H1 (cell line): Measurements from ENCODE around the gene L1TD1. TPM values are rescaled to one million over a fixed set of nuclear protein-coding genes. Genes with fewer than 3 reads are reported as not detected.
A peak's percentile ranks its signal among the peaks of the same experiment; 100 is the strongest.

Experiments
- CTCF ChIA-PET: fragments of 300-600 bp; sonication (Branson Sonifier 250); formaldehyde crosslinking; loops from one replicate; lab custom pipeline; 2021; ENCODE audit not compliant: partially characterized antibody; lab: Charles Lee
- POLR2A ChIA-PET: fragments of 300-600 bp; sonication (Branson Sonifier 250); formaldehyde crosslinking; loops from one replicate; lab custom pipeline; 2021; ENCODE audit warnings: inconsistent platforms; ENCODE audit not compliant: partially characterized antibody; lab: Charles Lee
- DNase-seq, 2 experiments: peaks; one replicate each; pipeline versions ENCODE4 v3.0.0 to v3.0.0-alpha.2; 2010 to 2022; ENCODE audit warnings: low spot score in 2 of 2, low read depth in 1 of 2, mixed read lengths in 1 of 2
- FAIRE-seq: peaks from 2 replicates; lab custom pipeline; 2011; peaks lifted over from hg19 to GRCh38; lab: Jason Lieb, UNC
- H2AFZ ChIP-seq: 2 replicates; pipeline ENCODE4 v1.8.1; 2012; ENCODE audit warnings: low read length, inconsistent platforms
- H2AK5ac ChIP-seq: 2 replicates; pipeline ENCODE4 v1.6.1; 2013; ENCODE audit warnings: low read depth, low read length
- H2BK120ac ChIP-seq: replicated peaks from 2 replicates; pipeline ENCODE3; 2013; ENCODE audit warnings: low read depth, low read length, inconsistent platforms
- H2BK12ac ChIP-seq: 2 replicates; pipeline ENCODE4 v1.6.1; 2013; ENCODE audit warnings: low read depth, low read length
- H2BK15ac ChIP-seq: 2 replicates; pipeline ENCODE4 v1.6.1; 2013; ENCODE audit warnings: low read length
- H2BK20ac ChIP-seq: 2 replicates; pipeline ENCODE4 v1.6.1; 2013; ENCODE audit warnings: low read length
- H2BK5ac ChIP-seq: 2 replicates; pipeline ENCODE4 v1.6.1; 2013; ENCODE audit warnings: low read depth, low read length
- H3K14ac ChIP-seq: 2 replicates; pipeline ENCODE4 v1.6.1; 2013; ENCODE audit warnings: inconsistent platforms; ENCODE audit not compliant: insufficient read length
- H3K18ac ChIP-seq: 2 replicates; pipeline ENCODE4 v1.6.1; 2013; ENCODE audit warnings: low read length; ENCODE audit errors: extremely low read depth
- H3K23ac ChIP-seq: 2 replicates; pipeline ENCODE4 v1.6.1; 2013; ENCODE audit warnings: inconsistent platforms; ENCODE audit not compliant: insufficient read length
- H3K23me2 ChIP-seq: 2 replicates; pipeline ENCODE4 v1.6.1; 2013; ENCODE audit warnings: low read depth, low read length
- H3K27ac ChIP-seq: 2 replicates; pipeline ENCODE4 v1.6.1; 2011; ENCODE audit warnings: low read depth, low read length, inconsistent platforms
- H3K27me3 ChIP-seq, 4 experiments: replicated peaks in 1 of 4; 1 replicate in 1 of 4; 2 replicates in 3 of 4; pipeline versions ENCODE4 v1.6.1 to v1.8.1; 2011 to 2013; ENCODE audit warnings: low read length in 3 of 4, mild to moderate bottlenecking in 3 of 4, inconsistent platforms in 2 of 4, mixed read lengths in 2 of 4, moderate library complexity in 1 of 4; ENCODE audit not compliant: control insufficient read depth in 3 of 4, insufficient read depth in 3 of 4; ENCODE audit errors: extremely low read depth in 1 of 4
- H3K36me3 ChIP-seq, 4 experiments: 2 replicates each; pipeline versions ENCODE4 v1.6.1 to v1.8.1; 2011 to 2013; ENCODE audit warnings: mild to moderate bottlenecking in 4 of 4, low read length in 3 of 4, moderate library complexity in 2 of 4, control low read depth in 1 of 4, inconsistent platforms in 1 of 4; ENCODE audit not compliant: insufficient read depth in 4 of 4, control insufficient read depth in 2 of 4
- H3K4ac ChIP-seq: replicated peaks from 2 replicates; pipeline ENCODE3; 2013; ENCODE audit warnings: low read length, low read depth, mixed read lengths, inconsistent platforms; ENCODE audit not compliant: insufficient read length
- H3K4me1 ChIP-seq, 4 experiments: replicated peaks in 1 of 4; 1 replicate in 1 of 4; 2 replicates in 3 of 4; pipeline versions ENCODE4 v1.6.1 to v1.8.1; 2011 to 2013; ENCODE audit warnings: low read length in 3 of 4, inconsistent platforms in 2 of 4, mixed read lengths in 1 of 4; ENCODE audit not compliant: insufficient read depth in 4 of 4, control insufficient read depth in 3 of 4
- H3K4me2 ChIP-seq, 2 experiments: 2 replicates each; pipeline versions ENCODE4 v1.6.1 to v1.8.1; 2011 to 2013; ENCODE audit warnings: low read depth in 2 of 2, low read length in 2 of 2, control low read depth in 1 of 2, inconsistent platforms in 1 of 2, mild to moderate bottlenecking in 1 of 2; ENCODE audit not compliant: insufficient read depth in 1 of 2
- H3K4me3 ChIP-seq, 4 experiments: fragments of 200-600, 300-600 bp in 1 of 4; sonication (generic), shearing (Covaris generic), sonication (Bioruptor Twin) in 1 of 4; 2 replicates each; pipeline versions ENCODE4 v1.5.1 to v1.8.1; 2011 to 2016; ENCODE audit warnings: low read length in 4 of 4, low read depth in 3 of 4, control low read depth in 2 of 4, inconsistent platforms in 2 of 4, mild to moderate bottlenecking in 2 of 4, mixed read lengths in 1 of 4, moderate library complexity in 1 of 4; ENCODE audit not compliant: insufficient read depth in 2 of 4; ENCODE audit errors: extremely low read depth in 1 of 4
- H3K56ac ChIP-seq: replicated peaks from 2 replicates; pipeline ENCODE3; 2013; ENCODE audit warnings: low read depth, mild to moderate bottlenecking, mixed read lengths, low read length, inconsistent platforms; ENCODE audit not compliant: insufficient read length
- H3K79me1 ChIP-seq: 2 replicates; pipeline ENCODE4 v1.6.1; 2013; ENCODE audit warnings: low read depth, low read length, control low read depth
- H3K79me2 ChIP-seq, 2 experiments: 2 replicates each; pipeline versions ENCODE4 v1.6.1 to v1.8.1; 2012 to 2013; ENCODE audit warnings: low read length in 2 of 2, mild to moderate bottlenecking in 2 of 2, inconsistent platforms in 1 of 2; ENCODE audit not compliant: insufficient read depth in 2 of 2, control insufficient read depth in 1 of 2
- H3K9ac ChIP-seq, 4 experiments: replicated peaks in 1 of 4; 1 replicate in 1 of 4; 2 replicates in 3 of 4; pipeline versions ENCODE4 v1.6.1 to v1.8.1; 2011 to 2013; ENCODE audit warnings: low read depth in 3 of 4, low read length in 3 of 4, control low read depth in 2 of 4, mild to moderate bottlenecking in 2 of 4, moderate library complexity in 2 of 4, inconsistent platforms in 1 of 4; ENCODE audit errors: extremely low read depth in 1 of 4
- H3K9me3 ChIP-seq, 2 experiments: 2 replicates each; pipeline versions ENCODE4 v1.6.1 to v1.8.1; 2012 to 2013; ENCODE audit warnings: mild to moderate bottlenecking in 2 of 2, moderate library complexity in 2 of 2, control low read depth in 1 of 2, inconsistent platforms in 1 of 2, low read depth in 1 of 2, low read length in 1 of 2, mixed read lengths in 1 of 2; ENCODE audit not compliant: insufficient read depth in 2 of 2
- H4K20me1 ChIP-seq, 2 experiments: replicated peaks in 1 of 2; 2 replicates each; pipeline versions ENCODE3 to v1.8.1; 2011 to 2013; ENCODE audit warnings: inconsistent platforms in 2 of 2, low read length in 2 of 2, mild to moderate bottlenecking in 1 of 2; ENCODE audit not compliant: insufficient read depth in 2 of 2, control insufficient read depth in 1 of 2
- H4K5ac ChIP-seq: 2 replicates; pipeline ENCODE4 v1.6.1; 2013; ENCODE audit warnings: low read length, low read depth, mixed read lengths, inconsistent platforms; ENCODE audit not compliant: insufficient read length
- H4K8ac ChIP-seq: 2 replicates; pipeline ENCODE4 v1.8.0; 2013; ENCODE audit warnings: mild to moderate bottlenecking, moderate library complexity, low read length, inconsistent platforms; ENCODE audit not compliant: insufficient read depth; ENCODE audit errors: extremely low read depth
- H4K91ac ChIP-seq: replicated peaks from 2 replicates; pipeline ENCODE3; 2013; ENCODE audit warnings: low read length, mixed read lengths, inconsistent platforms; ENCODE audit not compliant: insufficient read length
- ATF2 ChIP-seq: IDR thresholded peaks from 2 replicates; pipeline ENCODE4 v1.6.1; 2012; ENCODE audit warnings: low read length, inconsistent platforms
- ATF3 ChIP-seq: IDR thresholded peaks from 2 replicates; pipeline ENCODE4 v1.6.1; 2011; ENCODE audit warnings: low read depth, mild to moderate bottlenecking, low read length; ENCODE audit not compliant: insufficient read depth
- BCL11A ChIP-seq, 2 experiments: IDR thresholded peaks; one replicate each; pipeline ENCODE4 v1.6.1; 2011; ENCODE audit warnings: low read depth in 2 of 2, low read length in 2 of 2, mild to moderate bottlenecking in 2 of 2
- CEBPB ChIP-seq: IDR thresholded peaks from 2 replicates; pipeline ENCODE4 v1.6.1; 2012; ENCODE audit warnings: low read depth, low read length
- EGR1 ChIP-seq: IDR thresholded peaks from 2 replicates; pipeline ENCODE4 v1.6.1; 2011; ENCODE audit warnings: low read depth, low read length, borderline replicate concordance
- KDM1A ChIP-seq: fragments of 200-600, 300-600 bp; sonication (generic); IDR thresholded peaks from 2 replicates; pipeline ENCODE4 v1.7.1; 2016; ENCODE audit warnings: mild to moderate bottlenecking, low read length, borderline replicate concordance
- MAFK ChIP-seq: IDR thresholded peaks from 2 replicates; pipeline ENCODE4 v1.6.1; 2012; ENCODE audit warnings: low read depth, mild to moderate bottlenecking, improper control_type of control experiment, low read length
- POLR2A ChIP-seq, 2 experiments: IDR thresholded peaks; 1 replicate in 1 of 2; 2 replicates in 1 of 2; pipeline ENCODE4 v1.6.1; 2011; ENCODE audit warnings: low read depth in 2 of 2, low read length in 2 of 2, mild to moderate bottlenecking in 2 of 2; ENCODE audit errors: control extremely low read depth in 1 of 2
- SRF ChIP-seq: IDR thresholded peaks from 2 replicates; pipeline ENCODE4 v1.6.1; 2011; ENCODE audit warnings: mild to moderate bottlenecking, low read depth, low read length, moderate library complexity
- USF2 ChIP-seq: IDR thresholded peaks from 2 replicates; pipeline ENCODE4 v1.6.1; 2011; ENCODE audit warnings: low read length, improper control_type of control experiment
- WGBS, 2 experiments: shearing (Covaris generic) in 1 of 2; methylation state at CpG; one replicate each; pipeline versions ENCODE4 v1.1.6 to v1.1.7; 2013 to 2015; ENCODE audit warnings: low lambda C conversion rate in 2 of 2, mixed read lengths in 2 of 2, inconsistent platforms in 1 of 2, low coverage in 1 of 2, missing lambda C conversion rate in 1 of 2; ENCODE audit not compliant: insufficient replicate concordance in 2 of 2, insufficient coverage in 1 of 2, insufficient read length in 1 of 2; ENCODE audit errors: extremely low coverage in 1 of 2, missing lambda C conversion rate in 1 of 2; 5-methylcytosine and 5-hydroxymethylcytosine counted together
- polyA plus RNA-seq, 7 experiments: library from polyadenylated mRNA; depleted of rRNA in 3 of 7; stranded (reverse) in 5 of 7; unstranded in 2 of 7; fragments of >200 nt in 5 of 7; fragments of 200-250 nt in 2 of 7; gene quantifications; 1 replicate in 5 of 7; 2 replicates in 1 of 7; 4 replicates in 1 of 7; pipeline versions ENCODE4 v1.2.1 to v1.2.3, GENCODE V29; 2011 to 2013; ENCODE audit warnings: missing spikeins in 2 of 7, mixed read lengths in 2 of 7
- total RNA-seq: library from RNA; stranded (reverse); fragmentation: NEBNext Ultra II Directional; extraction: Animal tissue kit (Norgen Biotek cat#: 25700); gene quantifications from 2 replicates; pipeline ENCODE4 v1.2.1, GENCODE V29; 2021

Gene L1TD1
- total and polyA plus RNA-seq, 2 of the 8 experiments (the other 6 are each of a cell fraction or from before 2014, with no cell fraction given): 35.3 to 441 TPM

- Histone ChIP-seq H2BK15ac (no peak overlapping the region), H4K91ac (no peak overlapping the region), H3K27me3 (no peaks in the 10 kb centered on the region), H3K79me2 (no peaks in the 10 kb centered on the region), H3K4me1 (peaks cover 6 to 19% (median 11%) of the 10 kb centered on the region in 4 experiments; a peak in 6 of 7 replicates), H3K36me3 (peaks cover 11 to 49% (median 16%) of the 10 kb centered on the region in 4 experiments), H2BK120ac (no peak overlapping the region), H3K9me3 (no peaks in the 10 kb centered on the region), H3K23ac (no peak overlapping the region), H3K4me2 (no peak overlapping the region), H4K5ac (no peak overlapping the region), H2BK20ac (0 out of 2 replicates have a peak overlapping the region, but pooled peaks have one; percentile 17), H2AK5ac (no peak overlapping the region; the same call in 1 of the 2 replicates), H3K14ac (no peak overlapping the region), H3K9ac (no peak overlapping the region), H4K8ac (no peak overlapping the region), H2AFZ (no peak overlapping the region), H3K4me3 (no peak overlapping the region), H4K20me1 (peaks cover 0 to 7% of the 10 kb centered on the region in 2 experiments), H3K18ac (peak overlapping the region; percentile 15; the same call in 1 of the 2 replicates), H3K27ac (no peak overlapping the region), H2BK12ac (0 out of 2 replicates have a peak overlapping the region, but pooled peaks have one; percentile 62), H3K79me1 (no peaks in the 10 kb centered on the region; the same call in 1 of the 2 replicates), H3K56ac (no peak overlapping the region), H3K23me2 (no peaks in the 10 kb centered on the region), H2BK5ac (0 out of 2 replicates have a peak overlapping the region, but pooled peaks have one; percentile 31), H3K4ac (no peak overlapping the region)
- WGBS, 2 experiments: 94% methylated on average over 2 of the region's 2 CpGs; no CpG with 5 or more reads in 1 of the 2 experiments
- DNase-seq (no peak), FAIRE-seq (no peak)
- ChIA-PET POLR2A (interaction anchor here (0.7 to 11.7 kb wide), 11 partner anchors 8 to 152 kb away, joined by 3 to 98 read pairs (median 3); no protein-coding TSS in a partner anchor), CTCF (interaction anchor here (0.7 to 4.0 kb wide), 10 partner anchors 9 to 106 kb away, joined by 3 to 23 read pairs (median 4); no protein-coding TSS in a partner anchor)
- no peak for TF ChIP-seq SRF
- TF ChIP-seq ATF3: no peak
- no peak for TF ChIP-seq KDM1A
- no peak for TF ChIP-seq USF2
- no peak for TF ChIP-seq CEBPB
- TF ChIP-seq ATF2: no peak
- no peak for TF ChIP-seq BCL11A (IDR thresholded peaks at IDR 0.05; ENCODE audit: low read depth in 2 of 2, low read length in 2 of 2)
- no peak for TF ChIP-seq MAFK
- no peak for TF ChIP-seq POLR2A (IDR thresholded peaks at IDR 0.05; ENCODE audit: control extremely low read depth in 1 of 2, low read depth in 2 of 2, low read length in 2 of 2)
- no peak for TF ChIP-seq EGR1
Observed at GRCh38 chr1:62229932-62230331, 35.3 kb downstream of the L1TD1 start.
